DMS53 (cell line): ENCODE results near the gene PLBD2.

Experiments
- DNase-seq: peaks from one replicate; lab custom pipeline; 2025; lab: John Stamatoyannopoulos, UW

PLBD2 gene

DNA sequence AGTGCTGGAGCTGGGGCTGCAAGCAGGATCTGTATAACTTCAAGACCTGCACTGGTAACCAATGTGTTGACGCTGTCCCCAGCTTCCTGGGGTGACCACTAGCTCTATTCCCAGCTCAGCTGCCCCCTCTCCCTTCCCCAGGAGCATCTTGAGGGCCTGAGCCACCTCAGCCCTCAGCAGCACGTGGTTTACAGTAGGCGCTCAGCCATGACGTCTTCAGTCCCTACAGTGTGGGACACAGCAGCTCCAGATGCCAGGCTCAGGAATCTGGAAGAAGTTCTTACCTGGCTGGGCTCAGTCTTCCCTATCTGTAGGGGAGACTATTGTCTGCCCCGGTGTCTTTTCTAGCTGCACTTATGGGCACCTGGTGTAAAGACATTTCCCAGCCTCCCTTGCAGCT, 36.7 kb downstream of the PLBD2 start:
- no peak for DNase-seq

DNA sequence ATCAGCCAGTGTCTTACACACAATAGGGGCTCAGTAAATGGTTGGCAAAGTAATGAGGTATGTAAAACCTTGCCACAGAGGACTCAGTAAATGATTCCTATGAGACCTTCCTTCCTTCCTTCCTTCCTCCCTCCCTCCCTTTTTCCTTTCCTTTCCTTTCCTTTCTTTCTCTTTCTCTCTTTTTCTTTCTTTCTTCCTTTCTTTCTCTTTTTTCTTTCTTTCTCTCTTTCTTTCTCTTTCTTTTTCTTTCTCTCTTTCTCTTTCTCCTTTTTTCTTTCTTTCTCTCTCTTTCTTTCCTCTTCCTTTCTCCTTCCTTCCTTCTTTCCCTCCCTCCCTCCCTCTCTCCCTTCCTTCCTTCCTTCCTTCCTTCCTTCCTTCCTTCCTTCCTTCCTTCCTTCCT, 37.8 kb downstream of the PLBD2 start:
- DNase-seq = no peak

DNA sequence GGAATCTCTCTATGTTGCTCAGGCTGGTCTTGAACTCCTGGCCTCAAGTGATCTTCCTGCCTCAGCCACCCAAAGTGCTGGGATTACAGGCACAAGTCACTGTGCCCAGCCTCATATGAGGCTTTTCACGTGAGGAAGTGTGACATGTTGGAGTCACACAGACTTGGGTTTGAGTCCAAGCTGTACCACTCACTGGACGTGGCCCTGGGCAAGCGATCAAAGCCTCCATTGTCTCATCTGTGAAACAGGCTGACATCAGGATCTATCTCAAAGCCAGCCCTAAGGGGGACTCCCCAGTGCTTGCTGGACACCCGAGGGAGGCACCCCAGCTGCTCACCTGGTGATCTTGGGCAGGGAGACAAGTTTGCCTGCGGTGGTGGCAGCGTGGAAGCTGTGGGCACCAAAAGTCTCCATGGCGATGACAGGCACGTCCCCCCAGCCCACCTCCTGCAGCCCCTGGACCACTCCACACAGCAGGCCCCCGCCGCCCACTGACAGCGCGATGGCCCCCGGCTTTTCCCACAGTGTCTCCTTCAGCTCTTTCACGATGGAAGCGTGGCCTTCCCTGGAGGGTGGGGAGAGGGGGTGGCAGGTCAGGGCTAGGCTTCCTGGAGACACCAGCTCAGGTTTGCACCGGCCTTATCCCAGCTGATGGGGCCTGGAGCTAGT, 38.6 kb downstream of the PLBD2 start:
- DNase-seq = no peak

DNA sequence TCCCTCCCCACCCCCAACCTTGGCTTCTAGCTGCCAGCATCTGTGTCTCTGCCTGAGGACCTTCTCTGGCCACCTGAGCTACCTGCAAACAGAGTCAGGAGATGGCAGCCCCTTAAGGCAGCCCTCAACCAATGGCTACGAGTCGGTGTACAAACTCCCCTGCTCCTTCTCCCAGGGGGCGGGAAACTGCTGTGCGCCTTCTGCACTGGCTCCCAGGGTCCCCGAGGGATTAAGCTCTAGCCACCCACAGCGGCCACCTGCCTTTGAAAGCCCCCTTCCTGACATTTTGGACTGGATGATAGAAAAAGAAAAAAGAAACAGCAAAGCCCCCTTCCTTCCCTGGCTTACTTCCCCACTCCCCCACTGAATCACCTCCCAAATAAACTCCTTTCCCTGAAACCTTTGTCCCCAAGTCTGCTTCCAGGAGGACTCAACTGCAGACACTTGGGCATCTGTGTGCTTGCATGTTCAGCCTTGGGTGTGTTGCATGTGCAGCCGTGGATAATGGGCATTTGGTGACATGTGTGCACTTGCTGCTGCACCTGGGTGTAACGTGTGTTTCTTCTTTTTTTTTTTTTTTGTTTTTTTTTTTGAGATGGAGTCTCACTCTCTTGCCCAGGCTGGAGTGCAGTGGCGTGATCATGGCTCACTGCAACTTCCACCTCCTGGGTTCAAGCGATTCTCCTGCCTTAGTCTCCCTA, 39.3 kb downstream of the PLBD2 start:
- DNase-seq = no peak

DNA sequence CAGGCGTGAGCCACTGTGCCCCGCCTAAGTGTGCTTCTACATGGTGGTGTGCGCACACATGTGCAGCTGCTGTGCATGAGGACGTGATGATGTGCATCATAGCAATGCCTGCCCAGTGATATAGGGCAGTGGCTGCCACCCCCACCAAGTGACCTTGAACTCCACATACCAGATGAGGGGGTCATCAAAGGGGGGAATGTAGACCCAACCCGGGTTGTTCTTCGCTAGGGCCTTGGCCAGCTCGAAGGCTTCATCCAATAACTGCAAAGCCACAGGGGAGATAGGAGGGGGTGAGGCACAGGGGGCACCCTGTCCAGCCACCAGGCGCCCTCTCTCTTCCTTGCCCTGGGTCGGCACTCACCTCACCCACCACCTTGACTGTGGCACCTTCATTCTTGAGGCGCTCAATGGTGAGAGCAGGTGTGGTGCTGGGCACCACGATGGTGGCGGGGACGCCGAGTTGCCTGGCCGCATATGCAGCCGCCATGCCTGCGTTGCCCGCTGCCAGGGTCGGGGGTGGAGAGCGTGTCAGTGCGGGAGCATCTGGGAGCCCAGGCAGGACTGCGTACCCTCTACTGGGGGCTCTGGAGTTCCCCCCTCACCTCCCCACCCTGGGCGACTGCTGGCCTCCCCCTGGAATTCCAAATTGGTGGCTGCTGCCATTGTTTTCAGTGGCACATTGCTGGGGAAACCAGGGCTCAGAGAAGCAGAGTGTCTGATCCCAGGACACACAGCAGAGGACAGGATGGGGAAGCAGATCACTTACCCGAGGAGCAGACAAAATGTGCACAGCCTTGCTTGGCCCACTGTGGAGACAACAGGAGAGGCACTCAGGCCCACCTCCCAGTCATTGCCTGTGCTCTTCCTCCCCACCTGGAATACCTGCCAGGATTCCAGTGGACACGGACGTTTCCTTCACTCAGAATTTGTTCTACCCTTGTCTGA, 40.2 kb downstream of the PLBD2 start:
- no peak for DNase-seq

DNA sequence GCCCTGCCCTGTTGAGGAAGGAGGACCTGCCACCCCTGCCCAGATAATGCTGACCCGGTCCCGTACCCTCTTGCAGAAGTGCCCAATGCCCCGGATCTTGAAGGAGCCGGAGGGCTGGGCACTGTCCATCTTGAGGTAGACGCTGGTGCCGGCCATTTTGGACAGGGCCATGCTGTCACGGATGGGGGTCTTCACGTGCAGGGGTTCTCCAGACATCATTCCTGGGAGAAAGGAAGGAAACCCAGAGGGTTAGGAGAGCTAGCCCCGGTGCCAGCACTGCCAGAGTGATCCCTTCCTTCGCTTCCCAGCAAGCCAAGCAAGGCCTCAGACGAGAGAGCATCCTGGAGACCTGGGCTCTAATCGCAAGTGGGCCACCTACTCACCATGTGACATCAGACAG, 41.1 kb downstream of the PLBD2 start:
- DNase-seq = no peak

DNA sequence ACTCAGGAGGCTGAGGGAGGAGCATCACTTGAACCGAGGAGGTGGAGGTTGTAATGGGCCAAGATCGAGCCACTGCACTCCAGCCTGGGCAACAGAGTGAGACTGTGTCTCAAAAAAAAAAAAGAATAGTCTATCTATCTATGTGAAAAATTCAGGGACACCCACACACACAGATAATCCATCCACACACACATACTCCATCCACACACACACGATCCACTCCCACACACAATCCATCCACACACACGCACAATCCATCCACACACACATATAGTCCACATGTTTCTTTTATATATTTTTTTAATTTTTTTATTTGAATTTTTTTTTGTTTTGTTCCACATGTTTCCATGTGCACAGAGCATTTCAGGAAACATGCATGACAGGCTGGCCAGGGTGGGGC, 42.0 kb downstream of the PLBD2 start:
- DNase-seq = no peak

DNA sequence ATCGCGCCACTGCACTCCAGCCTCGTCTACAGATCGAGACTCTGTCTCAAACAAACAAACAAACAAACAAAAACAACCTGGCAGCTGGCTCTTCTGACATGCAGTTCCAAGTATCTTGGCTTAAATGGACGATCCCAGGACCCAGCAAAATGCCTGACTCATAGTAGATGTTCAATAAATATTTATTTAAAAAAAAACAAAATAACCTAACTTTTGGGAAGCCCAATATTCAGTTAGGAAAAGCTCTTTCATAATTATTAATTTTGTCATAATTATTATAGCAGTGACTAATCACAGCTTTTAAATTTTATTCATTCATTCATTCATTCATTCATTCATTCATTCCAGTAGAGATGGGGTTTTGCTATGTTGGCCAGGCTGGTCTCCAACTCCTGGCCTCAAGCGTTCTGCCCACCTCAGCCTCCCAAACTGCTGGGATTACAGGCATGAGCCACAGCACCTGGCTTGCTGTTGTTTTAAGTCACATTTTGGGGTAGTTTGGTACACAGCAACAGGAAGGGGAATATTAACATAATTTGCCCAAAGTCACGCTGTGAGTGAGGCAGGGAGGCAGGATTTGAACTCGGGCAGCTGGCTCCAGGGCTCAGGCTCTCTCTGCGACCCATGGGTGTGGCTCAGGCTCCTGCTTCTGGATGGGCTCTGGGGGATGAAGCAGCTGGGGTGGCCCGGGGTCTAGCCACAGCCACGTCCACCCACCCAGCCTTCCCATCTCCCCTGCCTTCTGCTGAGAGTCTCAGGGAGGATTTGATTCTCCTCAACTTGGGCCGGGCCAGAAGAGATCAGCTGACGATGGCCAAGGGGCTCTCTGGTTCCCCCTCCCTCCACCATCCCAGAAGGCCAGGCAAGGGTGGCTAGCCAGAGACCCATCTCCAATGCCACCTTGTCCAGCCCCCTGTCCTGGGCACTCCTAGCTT, 42.9 kb downstream of the PLBD2 start:
- no peak for DNase-seq

DNA sequence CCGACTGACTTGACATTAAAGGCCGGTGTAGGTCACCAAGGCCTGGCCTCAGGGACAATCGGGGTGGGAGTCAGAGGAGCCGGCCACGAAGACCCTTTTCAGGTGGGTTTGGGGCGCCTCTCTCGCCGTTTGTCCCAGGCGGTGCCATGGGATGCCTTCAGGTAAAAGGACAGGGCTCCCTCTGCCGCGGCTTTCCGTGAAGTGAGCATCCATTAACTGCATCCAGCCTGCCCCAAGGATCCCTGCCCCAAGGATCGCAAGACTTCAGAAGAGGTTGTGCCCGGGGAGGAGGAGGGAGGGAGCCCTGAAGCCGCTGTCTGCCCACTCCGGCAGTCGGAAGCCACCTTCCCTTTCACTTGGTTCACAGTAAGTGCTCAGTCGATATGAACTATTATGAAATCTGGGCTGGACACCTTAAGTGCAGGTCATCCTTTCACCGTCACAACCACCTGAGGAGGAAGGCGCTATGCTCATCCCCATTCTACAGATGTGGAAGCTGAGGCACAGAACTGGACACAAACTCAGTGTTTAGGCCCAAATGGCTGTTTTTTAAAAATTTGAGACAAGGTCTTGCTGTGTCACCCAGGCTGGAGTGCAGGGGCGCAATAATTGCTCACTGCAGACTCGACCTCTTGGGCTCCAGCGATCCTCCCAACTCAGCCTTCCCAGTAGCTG, 44.3 kb downstream of the PLBD2 start:
- no peak for DNase-seq

DNA sequence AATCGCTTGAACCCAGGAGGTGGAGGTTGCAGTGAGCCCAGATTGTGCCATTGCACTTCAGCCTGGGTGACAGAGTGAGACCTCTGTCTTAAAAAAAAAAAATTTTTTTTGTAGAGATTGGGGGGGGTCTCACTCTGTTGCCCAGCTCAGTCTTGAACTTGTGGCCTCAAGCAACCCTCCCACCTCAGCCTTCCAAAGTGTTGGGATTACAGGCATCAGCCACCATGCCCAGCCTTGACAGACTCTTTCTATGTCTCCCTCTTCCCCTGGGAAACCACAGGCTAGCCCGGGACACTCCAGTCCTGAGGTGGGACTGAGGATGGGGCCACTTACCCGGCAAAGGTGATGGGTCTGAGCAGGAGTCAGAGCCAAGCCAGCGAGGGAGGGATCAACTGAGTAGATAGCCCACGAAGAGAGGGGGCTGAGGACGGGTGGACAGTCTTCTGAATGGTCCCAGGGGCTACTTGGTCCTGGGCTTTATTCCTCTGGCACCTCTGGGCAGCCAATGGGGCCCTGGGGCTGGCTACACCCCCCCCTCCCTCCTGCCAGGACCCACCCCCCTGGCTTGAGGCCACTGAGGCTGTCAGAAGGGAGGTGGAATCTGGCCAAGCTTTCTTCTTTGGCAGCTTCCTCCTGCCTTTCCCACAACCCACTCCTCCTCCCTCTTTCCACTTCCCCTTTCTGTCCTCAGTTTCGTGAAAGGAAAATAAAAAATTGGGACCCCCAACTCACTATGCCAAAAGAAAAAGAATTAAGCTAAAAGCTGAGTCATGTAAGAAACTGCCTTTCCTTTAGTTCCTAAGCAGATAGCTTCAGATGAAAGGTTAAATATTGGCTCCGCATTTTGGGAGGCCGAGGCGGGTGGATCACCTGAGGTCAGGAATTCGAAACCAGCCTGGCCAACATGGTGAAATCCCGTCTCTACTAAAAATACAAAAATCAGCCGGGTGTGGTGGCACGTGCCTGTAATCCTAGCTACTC, 45.3 kb downstream of the PLBD2 start, which contains the start of gene SDS:
SDS (minus strand) TSS at position 453 of the 981 bp plus-strand sequence. CDS start 4,179 bp downstream, outside the sequence.
- DNase-seq = no peak

DNA sequence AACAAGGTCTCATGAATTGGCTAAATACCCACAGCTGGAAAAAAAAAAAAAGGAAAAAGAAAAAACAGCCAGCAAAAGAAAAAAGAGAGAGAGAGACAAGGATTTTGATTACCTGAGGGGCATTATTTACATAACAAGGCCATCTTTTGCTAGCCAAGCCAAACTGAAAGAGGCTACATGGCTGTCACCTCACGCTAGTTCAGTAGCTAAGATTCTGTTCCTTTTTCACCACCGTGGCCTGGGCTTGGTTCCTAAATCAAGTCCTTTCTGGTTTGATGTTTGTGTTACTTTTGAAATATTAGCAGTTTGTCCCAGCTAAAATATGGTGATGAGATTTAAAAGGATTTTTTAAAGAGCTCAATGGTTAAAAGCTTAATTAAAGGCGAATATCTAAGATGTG, 47.3 kb downstream of the PLBD2 start:
- no peak for DNase-seq

DNA sequence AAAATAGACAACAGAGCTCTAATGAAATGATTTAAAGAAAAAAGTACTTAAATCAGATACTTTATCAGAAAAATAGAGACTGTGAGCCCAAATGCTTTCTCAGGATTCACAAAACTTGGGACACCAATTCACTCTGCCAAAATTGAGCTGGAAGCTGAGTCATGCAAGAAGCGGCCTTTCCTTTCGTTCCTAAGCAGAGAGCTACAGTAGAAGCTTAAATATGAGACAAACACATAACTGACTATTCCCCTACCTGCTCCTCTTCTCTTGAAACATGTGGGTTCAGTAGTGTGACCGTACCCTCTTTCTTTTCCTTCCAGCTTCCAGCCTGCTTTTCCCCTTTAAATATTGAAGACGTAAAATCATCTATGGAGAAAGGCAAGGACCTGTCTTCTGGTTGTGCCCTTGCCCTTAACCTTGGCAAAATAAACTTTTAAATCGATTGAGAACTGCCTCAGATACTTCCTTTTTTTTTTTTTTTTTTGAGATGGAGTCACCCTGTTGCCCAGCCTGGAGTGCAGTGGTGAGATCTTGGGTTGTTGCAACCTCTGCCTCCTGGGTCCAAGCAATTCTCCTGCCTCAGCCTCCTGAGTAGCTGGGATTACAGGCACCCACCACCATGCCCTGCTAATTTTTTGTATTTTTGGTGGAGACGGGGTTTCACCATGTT, 49.7 kb downstream of the PLBD2 start:
- no peak for DNase-seq

DNA sequence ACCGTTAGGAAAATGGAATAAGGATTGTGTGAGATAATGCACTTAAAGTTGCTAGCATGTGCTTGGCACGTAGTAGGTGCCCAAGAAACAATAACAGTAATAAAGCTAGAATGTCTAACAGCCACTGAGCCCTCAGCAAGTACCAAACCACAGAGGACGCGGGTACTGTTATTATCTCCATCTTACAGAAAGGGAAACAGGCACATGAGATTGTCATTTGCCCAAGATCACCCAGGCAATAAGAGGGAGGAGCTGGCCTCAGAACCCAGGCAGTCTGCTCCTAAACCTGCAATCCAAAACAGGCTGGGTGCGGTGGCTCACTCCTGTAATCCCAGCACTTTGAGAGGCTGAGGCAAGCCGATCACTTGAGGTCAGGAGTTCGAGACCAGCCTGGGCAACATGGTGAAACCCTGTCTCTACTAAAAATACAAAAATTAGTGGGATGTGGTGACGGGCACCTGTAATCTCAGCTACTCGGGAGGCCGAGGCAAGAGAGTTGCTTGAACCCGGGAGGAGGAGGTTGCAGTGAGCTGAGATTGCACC, 50.4 kb downstream of the PLBD2 start:
- DNase-seq = no peak

DNA sequence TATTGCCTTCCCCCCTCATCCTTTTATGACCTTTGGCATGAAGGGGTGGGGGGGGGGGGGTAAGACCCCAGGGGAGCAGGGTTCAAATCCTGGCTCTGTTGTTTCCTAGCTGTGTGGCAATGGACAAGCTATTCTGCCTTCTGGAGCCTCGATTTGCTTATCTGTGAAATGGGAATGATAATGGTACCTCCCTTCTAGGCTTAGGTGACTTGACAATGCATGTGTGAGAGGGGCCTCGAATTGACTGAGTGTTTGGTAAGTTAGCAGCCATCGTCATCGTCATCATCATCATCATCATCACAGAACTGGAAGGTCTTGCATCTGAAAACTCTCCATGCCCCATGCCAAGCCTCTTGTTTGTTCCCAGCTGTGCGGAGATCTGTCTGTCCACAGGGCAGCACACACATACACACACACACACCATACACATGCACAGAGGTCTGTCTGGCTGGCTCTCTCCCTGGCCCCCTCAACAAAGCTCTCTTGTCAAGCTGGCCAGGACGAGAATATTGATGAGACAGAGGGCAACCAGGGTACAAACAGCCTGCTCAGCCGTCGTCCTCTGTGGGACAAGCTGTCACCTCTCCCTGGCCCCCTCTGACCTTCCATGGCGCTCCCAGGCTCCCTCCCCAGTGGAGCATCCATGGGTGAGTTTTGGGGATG, 51.2 kb downstream of the PLBD2 start:
- DNase-seq = no peak

DNA sequence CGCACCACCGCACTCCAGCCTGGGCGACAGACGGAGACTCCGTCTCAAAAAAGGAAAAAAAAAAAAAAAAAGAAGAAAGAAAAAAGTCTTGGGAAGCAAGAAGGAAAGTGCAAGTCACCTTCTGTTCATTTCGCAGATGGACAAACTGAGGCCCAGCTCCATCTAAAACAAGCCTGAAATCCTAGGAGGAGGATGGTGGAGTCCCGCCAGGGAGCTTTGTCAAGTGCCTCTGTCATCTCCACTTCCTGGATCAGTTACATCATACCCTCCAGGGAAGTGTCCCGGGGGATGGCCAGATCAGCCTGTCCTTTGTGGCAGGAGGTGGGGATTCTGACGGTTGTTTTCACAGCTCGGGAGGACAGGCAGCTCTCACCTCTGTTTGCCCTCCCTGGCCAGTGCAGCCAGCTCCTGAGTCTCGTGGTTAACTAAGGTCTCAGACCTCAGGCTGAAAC, 55.1 kb downstream of the PLBD2 start:
- DNase-seq = peak; percentile 92

DNA sequence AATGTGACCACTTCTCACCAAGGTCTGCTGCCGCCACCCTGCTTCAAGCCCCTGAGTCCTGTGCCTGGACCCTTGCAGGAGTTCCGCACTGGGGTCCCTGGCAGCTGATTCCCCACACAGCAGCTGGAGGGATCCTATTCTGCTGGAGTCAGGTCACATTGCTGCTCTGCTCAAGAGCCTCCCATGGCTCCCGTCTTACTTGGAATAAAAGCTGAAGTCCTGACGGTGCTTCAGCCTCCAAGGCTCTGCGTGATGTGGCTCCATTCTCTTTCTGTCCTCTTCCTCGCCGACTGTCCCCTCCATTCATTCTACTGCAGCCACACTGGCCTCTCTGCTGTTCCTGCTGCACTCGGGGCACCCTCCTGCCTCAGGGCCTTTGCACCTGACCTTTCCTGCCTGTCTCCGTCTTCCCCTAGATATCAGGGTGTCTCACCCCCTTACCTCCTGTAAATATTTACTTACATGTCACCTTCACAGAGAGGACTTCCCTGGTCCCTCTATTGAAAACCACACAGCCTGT, 56.2 kb downstream of the PLBD2 start:
- no peak for DNase-seq

DNA sequence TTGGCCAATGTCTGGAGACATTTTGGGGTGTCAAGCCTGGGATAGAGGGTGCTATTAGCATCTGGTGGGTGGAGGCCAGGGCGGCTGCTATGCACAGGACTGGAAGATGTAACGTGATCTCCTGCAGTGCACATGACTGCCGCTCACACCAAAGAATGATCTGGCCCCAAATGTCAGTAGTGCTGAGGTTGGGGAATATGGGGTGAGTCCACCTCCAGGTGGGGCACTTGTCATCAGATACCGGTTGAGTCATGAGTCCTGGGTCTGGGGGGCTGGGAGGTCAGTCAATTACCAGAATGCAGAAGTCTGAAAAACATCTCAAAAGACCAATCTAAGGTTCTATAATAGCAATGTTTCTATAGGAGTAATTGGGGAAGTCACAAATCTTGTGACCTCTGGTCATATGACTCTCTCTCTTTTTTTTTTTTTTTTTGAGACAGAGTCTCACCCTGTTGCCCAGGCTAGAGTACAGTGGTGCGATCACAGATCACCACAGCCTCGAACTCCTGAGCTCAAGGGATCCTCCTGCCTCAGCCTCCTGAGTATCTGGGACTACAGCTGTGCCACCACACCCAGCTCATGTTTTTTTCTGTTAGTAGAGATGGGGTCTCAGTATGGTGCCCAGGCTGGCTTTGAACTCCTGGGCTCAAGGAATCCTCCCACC, 57.8 kb downstream of the PLBD2 start:
- DNase-seq = no peak
